ENCODE data around the gene VWF.

VWF gene

GRCh38 chr12:6120796-6121473, 3.5 kb downstream of the VWF start:
- Histone ChIP-seq H3K4me1 (ENCODE audit: insufficient read depth, insufficient read length) (peaks cover 27% of the 10 kb centered on the region), H3K4me3 (ENCODE audit: insufficient read length, low read depth) (no peak overlapping the region), H3K36me3 (ENCODE audit: insufficient read depth, insufficient read length, low read length) (no peaks in the 10 kb centered on the region), H3K9me3 (ENCODE audit: insufficient read depth, low read length) (no peaks in the 10 kb centered on the region), H3K9ac (ENCODE audit: insufficient read length, low read depth) (no peak overlapping the region), H3K27me3 (ENCODE audit: insufficient read depth, insufficient read length) (peaks cover 3% of the 10 kb centered on the region)
- DNase-seq (ENCODE audit: low read depth, low spot score): no peak
- TF ChIP-seq ZNF274 (IDR thresholded peaks at IDR 0.05; ENCODE audit: low read depth, low read length) (no peak), SUZ12 (IDR thresholded peaks at IDR 0.05; ENCODE audit: extremely low read depth, insufficient read depth, insufficient read length) (no peak), YY1 (IDR thresholded peaks at IDR 0.05; ENCODE audit: insufficient read depth, insufficient read length) (no peak)

DNA sequence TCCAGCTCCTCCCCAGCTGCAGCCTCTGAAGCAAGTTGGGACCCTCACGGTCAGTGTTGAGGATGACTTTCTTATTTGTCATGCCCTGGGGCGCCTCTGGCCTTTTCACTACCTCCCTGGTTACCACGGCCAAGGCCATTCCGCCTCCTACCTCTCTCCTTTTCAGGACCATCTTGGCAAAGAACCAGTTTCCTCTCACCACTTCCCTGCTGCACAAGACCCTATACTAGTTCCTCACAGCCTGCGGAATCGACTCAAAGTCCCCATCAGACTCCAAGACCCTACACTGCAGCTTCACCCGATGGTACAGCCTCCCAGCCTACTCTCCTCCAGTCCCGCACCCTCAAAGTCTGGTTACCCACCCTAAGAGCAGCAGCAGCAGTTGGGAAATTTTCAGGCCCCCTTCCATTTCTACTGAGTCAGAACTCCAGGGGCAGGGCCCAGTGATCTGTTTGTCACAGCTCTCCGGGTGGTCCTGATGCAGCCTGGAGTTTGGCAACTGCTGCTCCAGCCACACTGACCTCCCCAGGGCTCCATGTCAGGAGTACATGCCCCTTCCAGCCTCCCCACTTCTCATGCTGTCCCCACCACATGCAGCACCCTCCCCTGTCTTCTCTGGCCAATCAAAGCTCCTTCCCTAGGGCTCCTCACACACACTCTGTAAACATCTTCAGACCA, 5.4 kb downstream of the VWF start:
- H3K36me3 ChIP-seq (ENCODE audit: insufficient read depth, insufficient read length, low read length): no peaks in the 10 kb centered on the region
- no peak for DNase-seq (ENCODE audit: low read depth, low spot score)
- peaks cover 3% of the 10 kb centered on the region for H3K27me3 ChIP-seq (ENCODE audit: insufficient read depth, insufficient read length)
- H3K9ac ChIP-seq (ENCODE audit: insufficient read length, low read depth): peak overlapping the region; percentile 28
- no peaks in the 10 kb centered on the region for H3K9me3 ChIP-seq (ENCODE audit: insufficient read depth, low read length)
- H3K4me1 ChIP-seq (ENCODE audit: insufficient read depth, insufficient read length): peaks cover 27% of the 10 kb centered on the region
- no peak overlapping the region for H3K4me3 ChIP-seq (ENCODE audit: insufficient read length, low read depth)
- TF ChIP-seq SUZ12 (IDR thresholded peaks at IDR 0.05; ENCODE audit: extremely low read depth, insufficient read depth, insufficient read length): no peak
- no peak for TF ChIP-seq ZNF274 (IDR thresholded peaks at IDR 0.05; ENCODE audit: low read depth, low read length)
- TF ChIP-seq YY1 (IDR thresholded peaks at IDR 0.05; ENCODE audit: insufficient read depth, insufficient read length): no peak

DNA sequence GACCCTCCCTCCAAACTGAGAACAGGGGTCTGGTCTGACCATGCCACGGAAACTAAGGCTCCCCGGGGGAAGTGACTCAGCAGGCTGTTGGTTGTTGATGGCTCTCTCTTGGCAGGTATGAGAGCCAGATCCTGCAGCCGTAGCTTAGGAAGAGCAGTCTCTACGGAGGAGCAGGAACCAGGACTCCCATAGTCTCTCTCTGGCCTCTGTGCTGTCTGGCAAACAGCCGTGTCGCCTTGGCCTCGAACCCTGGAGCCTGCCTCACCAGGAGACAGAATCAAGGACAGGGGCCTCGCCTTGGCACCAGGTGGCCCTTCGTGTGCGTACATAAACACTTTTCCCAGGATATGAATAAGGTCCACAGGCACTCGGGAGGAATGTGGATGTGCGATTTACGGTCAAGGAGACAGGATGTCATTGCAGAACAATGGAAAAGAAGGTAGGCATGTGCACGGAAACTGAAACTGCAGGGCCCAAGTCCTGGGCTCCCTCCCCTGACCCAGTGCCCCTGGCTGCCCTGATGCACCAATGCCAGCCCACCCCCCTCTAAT, 7.9 kb downstream of the VWF start:
- Histone ChIP-seq H3K9me3 (ENCODE audit: insufficient read depth, low read length) (no peaks in the 10 kb centered on the region), H3K9ac (ENCODE audit: insufficient read length, low read depth) (no peak overlapping the region), H3K36me3 (ENCODE audit: insufficient read depth, insufficient read length, low read length) (no peaks in the 10 kb centered on the region), H3K27me3 (ENCODE audit: insufficient read depth, insufficient read length) (no peaks in the 10 kb centered on the region), H3K4me3 (ENCODE audit: insufficient read length, low read depth) (no peak overlapping the region), H3K4me1 (ENCODE audit: insufficient read depth, insufficient read length) (peaks cover 24% of the 10 kb centered on the region)
- DNase-seq (ENCODE audit: low read depth, low spot score): no peak
- TF ChIP-seq SUZ12 (IDR thresholded peaks at IDR 0.05; ENCODE audit: extremely low read depth, insufficient read depth, insufficient read length) (no peak), YY1 (IDR thresholded peaks at IDR 0.05; ENCODE audit: insufficient read depth, insufficient read length) (no peak), ZNF274 (IDR thresholded peaks at IDR 0.05; ENCODE audit: low read depth, low read length) (no peak)

DNA sequence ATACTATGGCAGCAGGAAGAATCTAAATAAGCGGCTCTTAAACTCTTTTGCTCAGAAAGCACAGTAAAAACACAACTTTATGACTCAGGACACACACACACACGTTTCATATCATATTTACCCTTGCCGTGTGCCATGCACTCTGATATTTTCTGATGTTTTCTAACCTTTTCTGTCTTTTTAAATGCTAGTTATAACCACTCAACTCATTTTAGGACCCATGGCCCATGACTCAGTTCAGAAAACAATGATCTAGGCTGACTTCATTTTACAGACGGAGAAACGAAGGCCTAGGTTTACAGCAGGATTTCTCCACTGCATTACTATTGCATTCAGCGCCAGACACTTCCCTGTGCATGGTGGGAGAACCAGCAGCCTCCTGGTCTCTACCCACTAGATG, 9.1 kb downstream of the VWF start:
- DNase-seq (ENCODE audit: low read depth, low spot score): no peak
- no peaks in the 10 kb centered on the region for H3K27me3 ChIP-seq (ENCODE audit: insufficient read depth, insufficient read length)

DNA sequence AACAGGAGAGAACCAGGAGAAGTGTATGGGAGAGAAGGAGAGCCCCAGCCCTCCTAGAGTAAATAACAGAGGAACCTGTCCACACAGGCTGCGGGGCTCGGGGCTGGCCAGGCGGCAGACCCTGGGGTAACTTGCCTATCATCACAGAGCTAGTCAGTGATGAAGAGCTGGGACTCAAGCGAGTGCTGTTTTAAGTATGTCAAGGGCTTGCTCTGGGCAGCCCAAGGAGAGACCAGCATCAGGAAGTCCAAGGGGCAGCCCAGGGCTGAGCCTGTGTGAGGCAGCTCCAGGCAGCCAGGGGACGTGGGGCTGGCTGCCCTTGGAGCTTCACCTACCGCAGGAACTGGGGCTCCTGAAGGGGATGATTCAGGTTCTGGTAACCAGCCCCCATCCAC, 10.0 kb downstream of the VWF start:
- Histone ChIP-seq H3K9me3 (ENCODE audit: insufficient read depth, low read length) (no peaks in the 10 kb centered on the region), H3K36me3 (ENCODE audit: insufficient read depth, insufficient read length, low read length) (no peaks in the 10 kb centered on the region), H3K27me3 (ENCODE audit: insufficient read depth, insufficient read length) (no peaks in the 10 kb centered on the region), H3K9ac (ENCODE audit: insufficient read length, low read depth) (no peak overlapping the region), H3K4me3 (ENCODE audit: insufficient read length, low read depth) (no peak overlapping the region), H3K4me1 (ENCODE audit: insufficient read depth, insufficient read length) (peaks cover 16% of the 10 kb centered on the region)
- no peak for TF ChIP-seq SUZ12 (IDR thresholded peaks at IDR 0.05; ENCODE audit: extremely low read depth, insufficient read depth, insufficient read length)
- TF ChIP-seq YY1 (IDR thresholded peaks at IDR 0.05; ENCODE audit: insufficient read depth, insufficient read length): no peak
- no peak for TF ChIP-seq ZNF274 (IDR thresholded peaks at IDR 0.05; ENCODE audit: low read depth, low read length)
- no peak for DNase-seq (ENCODE audit: low read depth, low spot score)

More for the DNA sequence above, 9.1 kb downstream of the VWF start:
- Histone ChIP-seq H3K36me3 (ENCODE audit: insufficient read depth, insufficient read length, low read length) (no peaks in the 10 kb centered on the region), H3K9ac (ENCODE audit: insufficient read length, low read depth) (no peak overlapping the region), H3K4me3 (ENCODE audit: insufficient read length, low read depth) (no peak overlapping the region), H3K9me3 (ENCODE audit: insufficient read depth, low read length) (no peaks in the 10 kb centered on the region), H3K4me1 (ENCODE audit: insufficient read depth, insufficient read length) (peaks cover 16% of the 10 kb centered on the region)
- TF ChIP-seq ZNF274 (IDR thresholded peaks at IDR 0.05; ENCODE audit: low read depth, low read length) (no peak), YY1 (IDR thresholded peaks at IDR 0.05; ENCODE audit: insufficient read depth, insufficient read length) (no peak), SUZ12 (IDR thresholded peaks at IDR 0.05; ENCODE audit: extremely low read depth, insufficient read depth, insufficient read length) (no peak)

DNA sequence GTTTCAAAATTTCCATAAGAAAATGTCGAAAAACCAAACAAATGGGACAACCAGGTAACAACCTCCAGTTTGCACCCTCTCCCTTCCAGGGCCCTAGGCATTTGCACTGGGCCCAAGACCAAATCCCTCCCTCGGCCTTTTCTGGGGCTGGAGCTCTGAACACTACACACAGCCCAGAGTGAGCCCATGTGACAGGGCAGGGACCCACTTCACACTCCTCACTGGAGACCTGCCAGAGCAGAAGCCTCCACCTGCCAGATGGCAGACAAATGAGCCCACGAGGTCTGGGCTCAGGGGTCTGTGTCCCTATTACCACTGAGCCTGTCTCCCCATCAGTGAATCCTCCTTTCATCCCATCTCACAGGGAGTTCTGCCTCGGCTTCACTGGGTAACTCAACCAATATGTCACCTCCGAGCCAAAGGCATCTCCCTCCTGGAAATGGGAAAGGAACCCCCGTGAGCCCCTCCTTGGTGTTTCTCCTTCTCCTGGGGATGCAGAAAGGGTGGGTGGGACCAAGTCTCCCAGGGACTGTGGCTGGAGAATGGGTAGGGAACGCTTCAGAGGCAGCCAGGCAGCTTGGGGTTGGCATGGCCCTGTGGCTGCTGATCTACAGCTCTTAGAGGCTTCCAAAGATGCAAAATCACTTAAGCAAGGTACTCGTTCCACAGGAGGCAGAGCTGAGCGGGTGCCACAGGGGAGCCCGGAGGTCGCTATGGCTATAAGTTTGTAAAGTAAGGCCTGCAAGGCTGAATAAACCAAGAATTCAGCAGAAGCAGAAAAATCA, 10.6 kb downstream of the VWF start:
- peaks cover 13% of the 10 kb centered on the region for H3K4me1 ChIP-seq (ENCODE audit: insufficient read depth, insufficient read length)
- TF ChIP-seq SUZ12 (IDR thresholded peaks at IDR 0.05; ENCODE audit: extremely low read depth, insufficient read depth, insufficient read length) (no peak), ZNF274 (IDR thresholded peaks at IDR 0.05; ENCODE audit: low read depth, low read length) (no peak), YY1 (IDR thresholded peaks at IDR 0.05; ENCODE audit: insufficient read depth, insufficient read length) (no peak)
- no peak overlapping the region for H3K4me3 ChIP-seq (ENCODE audit: insufficient read length, low read depth)
- DNase-seq (ENCODE audit: low read depth, low spot score): no peak
- no peaks in the 10 kb centered on the region for H3K36me3 ChIP-seq (ENCODE audit: insufficient read depth, insufficient read length, low read length)
- no peak overlapping the region for H3K9ac ChIP-seq (ENCODE audit: insufficient read length, low read depth)
- H3K27me3 ChIP-seq (ENCODE audit: insufficient read depth, insufficient read length): no peaks in the 10 kb centered on the region
- no peaks in the 10 kb centered on the region for H3K9me3 ChIP-seq (ENCODE audit: insufficient read depth, low read length)
